HG02759 (cell line): Measurements from ENCODE around the gene GABRG3.
"Not testable (repeated sequence)": the region's sequence is repeated elsewhere in the genome, so short reads cannot be mapped to it uniquely, and the experiment has no call there.

ENCODE experiments used
- ATAC-seq: cut with Tn5 transposase; IDR thresholded peaks from one replicate; pipeline ENCODE4 v1.9.1; 2021; ENCODE audit warnings: mild to moderate bottlenecking, moderate library complexity; ENCODE audit not compliant: unreplicated experiment

GABRG3 gene

DNA sequence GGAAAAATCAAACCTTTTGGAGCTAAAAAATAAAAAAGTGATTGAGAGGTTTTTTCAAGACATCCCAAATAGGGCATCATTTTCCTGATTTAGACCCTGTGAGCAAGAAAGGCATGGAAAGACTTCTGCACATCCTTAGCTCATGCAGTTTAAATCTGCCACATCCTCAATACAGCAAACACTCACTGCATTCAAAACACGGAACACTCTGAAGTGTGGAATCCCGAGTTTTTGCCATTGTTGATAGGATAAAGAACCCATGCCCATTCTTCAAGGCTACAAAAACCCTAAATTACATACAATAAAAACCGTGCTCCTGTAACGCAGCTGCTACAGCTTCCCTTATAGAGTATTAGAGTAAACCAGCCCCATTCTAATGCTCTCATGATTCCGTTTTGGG is 346.8 kb downstream of the GABRG3 start:
- no peak for ATAC-seq

DNA sequence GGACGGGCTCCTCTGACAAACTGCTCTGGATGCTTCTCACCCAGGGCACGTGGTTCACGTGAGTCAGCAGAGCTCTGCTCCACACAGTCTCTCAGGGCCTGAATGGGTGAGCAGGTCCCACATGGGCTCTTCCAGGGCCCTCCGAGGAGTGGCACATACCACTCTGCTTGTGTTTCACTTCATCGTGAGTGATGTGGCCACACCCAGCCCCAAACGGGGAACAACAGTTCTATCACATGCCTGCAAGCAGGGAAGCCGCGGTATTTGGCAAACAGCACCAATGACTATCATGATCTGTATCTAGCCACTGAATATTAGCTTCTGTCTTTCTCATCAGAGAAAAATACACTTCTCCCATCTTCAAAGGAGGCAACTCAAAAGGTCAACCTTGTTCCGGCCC is 352.8 kb downstream of the GABRG3 start:
- no peak for ATAC-seq

DNA sequence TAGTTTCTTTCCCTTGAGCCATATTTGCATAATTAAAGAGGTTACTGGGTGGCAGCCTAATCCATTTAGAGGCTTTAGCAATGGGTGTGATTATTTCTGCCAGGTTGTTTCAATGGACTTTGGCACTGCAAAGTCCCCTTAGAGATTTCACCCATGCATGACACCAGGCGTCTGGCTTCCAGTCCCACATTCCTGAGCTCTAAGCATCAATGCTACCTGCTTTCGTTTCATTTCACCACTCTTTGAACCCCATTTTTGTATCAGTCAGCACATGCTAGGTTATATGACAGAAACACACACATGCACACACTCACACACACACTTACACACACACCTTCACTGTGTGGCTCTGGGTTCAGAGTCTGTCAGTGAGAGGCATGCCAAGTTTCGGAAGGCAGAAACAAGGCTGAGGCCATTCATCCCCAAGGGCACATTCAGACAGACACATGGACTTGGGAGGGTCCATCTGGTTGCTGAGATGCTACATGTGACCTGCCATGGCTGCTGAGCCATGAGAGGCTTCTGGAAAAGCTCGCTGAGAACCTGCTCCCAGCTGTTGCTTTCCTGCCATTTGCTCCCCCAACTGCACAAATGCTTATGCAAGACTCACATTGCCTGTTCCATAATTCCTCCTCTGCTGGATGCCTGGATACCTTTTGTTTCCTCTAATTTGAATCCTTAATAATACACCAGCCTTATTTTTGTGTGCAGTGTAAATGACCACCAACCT is 354.1 kb downstream of the GABRG3 start:
- ATAC-seq, result no peak

DNA sequence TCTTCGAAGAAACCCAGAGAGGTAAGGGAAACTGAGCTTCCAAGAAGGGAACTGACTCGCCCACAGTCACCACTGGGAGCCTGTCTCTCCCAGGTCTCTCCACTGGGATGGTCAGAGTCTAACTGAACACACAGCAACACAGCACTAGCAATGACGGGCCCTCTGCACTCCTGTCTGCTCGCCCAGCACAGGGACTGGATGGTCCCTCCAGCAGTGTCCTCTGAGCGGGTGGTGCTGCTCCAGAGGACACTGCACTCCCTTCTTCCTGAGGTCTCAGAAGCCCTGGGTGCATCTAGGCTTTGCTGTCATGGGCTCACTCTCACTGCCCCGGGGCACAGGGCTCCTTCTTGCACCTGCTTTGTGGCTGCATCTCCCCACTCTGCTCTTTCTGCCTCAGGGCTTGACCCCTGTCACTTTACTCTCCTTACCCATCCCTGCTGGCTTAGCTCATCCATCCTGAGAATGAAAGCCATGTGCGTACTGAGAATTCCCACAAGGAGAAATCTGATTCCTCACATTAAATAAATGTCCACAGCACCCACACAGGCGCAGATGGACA is 356.6 kb downstream of the GABRG3 start:
- no peak for ATAC-seq

DNA sequence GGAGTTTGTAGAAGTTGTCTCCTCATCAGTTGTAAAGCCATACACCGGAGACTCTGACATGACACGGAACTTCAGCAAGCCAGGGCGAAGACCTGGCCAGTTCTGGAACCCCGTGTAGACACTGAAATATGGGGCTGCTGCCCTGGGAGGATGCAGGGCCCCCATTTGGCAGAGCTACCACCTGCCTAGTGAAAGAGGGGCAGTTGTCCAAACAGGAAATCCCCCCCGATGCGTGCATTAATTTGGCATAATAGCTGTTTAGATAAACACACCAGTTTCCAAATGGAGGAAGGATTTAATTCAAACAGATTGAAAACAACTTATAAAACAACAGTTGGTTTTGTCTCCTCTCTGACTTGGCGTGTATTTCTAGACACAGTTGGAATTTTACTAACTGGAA is 357.2 kb downstream of the GABRG3 start:
- no peak for ATAC-seq

DNA sequence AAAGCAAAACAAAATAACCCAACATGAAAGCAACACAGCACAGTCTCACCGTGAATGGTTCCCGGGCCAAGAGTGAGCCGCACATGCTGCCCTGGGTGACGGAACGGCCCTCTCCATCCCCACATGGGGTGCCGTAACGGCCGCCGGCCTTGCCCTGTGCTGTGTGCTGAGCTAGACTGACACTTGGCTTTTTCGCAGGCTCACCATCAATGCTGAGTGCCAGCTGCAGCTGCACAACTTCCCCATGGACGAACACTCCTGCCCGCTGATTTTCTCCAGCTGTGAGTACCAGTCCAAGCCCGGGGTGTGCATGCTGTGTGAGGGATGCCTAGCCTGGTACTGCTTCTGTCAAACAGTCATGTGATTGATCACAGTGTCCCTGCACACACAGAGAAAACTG is 357.6 kb downstream of the GABRG3 start:
- ATAC-seq, result no peak

DNA sequence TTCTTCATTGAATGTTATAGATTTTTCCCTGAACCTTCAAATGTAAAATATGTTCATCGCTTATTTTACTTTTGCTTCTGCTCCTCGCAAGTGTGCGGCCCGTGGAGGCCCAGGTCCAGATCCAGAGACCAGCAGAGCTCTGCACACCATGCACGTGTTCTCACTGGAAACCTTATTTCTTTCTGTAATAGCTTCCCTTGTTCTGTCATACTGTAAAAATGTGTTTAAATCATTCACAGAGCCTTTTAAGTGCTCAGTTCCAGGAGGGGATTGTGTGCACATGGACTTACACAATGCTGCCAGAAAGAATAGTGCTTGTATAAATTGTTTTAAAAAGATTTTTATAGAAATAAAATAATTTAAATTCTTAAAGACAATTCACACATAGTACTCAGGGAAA is 359.3 kb downstream of the GABRG3 start:
- ATAC-seq, result no peak

DNA sequence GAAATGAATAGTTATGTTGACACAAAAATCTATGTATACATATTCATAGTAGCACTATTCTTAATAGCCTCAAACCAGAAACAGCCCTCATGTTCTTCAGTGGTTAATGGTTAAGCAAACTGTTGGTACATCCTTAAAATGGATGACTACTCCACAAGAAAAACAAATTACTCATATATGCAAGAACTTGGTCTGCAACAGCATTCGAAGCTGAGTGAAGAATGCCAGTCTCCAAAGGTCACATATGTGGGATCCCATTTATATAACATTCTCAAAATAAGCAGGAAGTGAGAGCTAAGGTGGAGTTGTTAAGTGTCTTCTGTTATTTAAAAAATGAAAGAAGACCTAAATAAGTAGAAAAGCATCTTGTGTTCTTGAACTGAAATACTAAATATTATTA is 365.7 kb downstream of the GABRG3 start:
- no peak for ATAC-seq

DNA sequence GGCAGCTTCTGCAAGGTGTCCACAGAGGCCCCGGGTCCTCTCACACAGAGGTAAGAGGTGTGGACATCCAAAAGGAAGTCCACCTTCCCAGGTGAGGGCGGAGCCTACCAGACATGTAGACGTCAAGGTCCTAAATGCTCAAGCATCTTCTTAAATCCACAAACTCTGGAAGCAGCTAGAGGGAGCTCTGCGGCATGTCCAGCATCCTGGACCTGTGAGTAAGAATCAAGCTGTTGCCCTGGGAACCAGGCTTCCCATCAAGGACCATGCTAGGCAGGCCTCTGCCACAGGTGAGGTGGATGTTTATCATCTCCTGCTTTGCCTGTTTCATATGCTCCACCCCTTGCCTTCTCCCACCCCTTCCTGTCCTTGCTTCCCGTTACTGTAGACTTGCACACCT is 368.2 kb downstream of the GABRG3 start:
- ATAC-seq, result no peak

DNA sequence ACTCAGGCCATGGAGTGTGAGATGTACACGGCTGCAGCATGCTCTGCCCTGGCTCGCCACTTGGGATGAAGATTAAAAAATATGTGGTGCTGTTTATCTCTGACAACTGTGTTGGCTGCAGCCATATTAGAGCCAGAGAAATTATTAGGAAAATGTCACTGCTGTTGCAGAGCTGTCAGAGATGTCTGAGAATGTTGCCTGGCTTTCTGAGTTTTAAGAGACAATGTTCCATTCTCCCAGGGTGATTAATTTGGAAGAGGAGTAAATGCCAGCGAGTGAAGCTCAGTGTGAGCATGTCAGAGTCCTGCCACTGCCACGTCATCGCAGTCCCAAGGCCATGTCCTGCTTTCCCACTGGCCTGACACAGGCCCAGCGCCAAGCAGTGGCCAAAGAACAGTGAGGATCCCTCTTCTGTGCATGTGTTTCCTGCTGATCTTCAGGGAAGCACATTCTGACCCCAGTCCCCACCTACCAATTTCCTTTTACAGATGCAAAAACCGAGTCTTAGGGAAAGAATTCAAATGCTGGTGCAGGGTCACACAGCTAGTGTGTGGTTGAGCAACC is 370.9 kb downstream of the GABRG3 start:
- ATAC-seq, result no peak

DNA sequence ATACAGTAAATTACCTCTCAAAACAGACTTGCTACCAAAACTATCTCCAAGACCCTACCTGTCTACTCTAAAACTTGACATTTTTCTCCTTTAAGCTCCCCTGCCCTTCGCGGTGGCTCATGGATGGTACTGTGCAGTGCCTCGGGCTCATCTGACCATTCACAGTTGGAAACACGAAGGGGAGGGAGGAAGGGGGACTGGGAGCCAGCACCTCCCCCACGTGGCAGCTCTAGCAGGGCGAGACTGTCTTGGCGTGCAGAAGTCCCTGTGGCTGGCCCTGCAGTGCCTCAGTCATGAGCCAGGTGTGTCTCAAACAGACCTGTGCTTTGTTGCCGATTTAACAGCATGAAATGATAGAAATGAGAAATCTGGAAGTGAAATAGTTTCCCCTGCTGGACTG is 372.0 kb downstream of the GABRG3 start:
- no peak for ATAC-seq

DNA sequence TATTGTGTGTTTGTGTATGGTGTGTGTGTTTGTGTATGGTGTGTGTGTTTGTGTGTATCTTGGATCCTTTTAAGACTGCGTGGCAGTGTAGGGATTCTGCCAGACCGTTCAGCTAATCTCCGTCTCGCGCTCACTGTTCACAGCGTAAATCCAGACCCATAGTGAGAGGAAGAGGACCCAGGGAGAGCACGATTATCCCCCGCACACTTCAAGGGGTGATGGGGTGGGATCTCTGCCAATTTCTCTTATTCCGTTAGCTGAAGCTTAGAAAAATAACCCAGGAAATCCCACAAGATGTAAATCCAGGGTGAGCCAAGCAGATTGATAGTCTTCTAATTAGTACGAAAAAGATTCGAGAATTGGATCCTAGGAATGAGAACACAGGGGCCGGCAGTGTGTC is 381.2 kb downstream of the GABRG3 start:
- no peak for ATAC-seq

DNA sequence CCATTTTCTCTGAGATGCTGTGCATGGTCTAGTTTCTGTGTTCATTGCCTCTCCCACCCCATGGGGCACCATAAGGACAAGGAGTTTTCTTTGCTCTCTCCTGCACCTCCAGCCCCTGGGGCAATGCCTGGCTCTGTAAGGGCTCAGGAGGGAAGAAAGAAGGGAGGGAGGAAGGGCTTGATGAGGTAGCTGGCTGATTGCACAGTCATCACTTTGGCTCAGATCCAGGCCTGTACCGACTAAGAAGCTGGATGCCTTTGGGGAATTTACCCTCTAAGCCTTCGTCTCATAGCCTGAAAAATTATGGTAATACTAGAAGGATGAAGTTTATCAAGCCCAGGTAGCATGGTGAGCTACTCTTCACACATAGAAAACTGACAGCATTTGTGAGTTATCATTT is 382.9 kb downstream of the GABRG3 start:
- no peak for ATAC-seq

DNA sequence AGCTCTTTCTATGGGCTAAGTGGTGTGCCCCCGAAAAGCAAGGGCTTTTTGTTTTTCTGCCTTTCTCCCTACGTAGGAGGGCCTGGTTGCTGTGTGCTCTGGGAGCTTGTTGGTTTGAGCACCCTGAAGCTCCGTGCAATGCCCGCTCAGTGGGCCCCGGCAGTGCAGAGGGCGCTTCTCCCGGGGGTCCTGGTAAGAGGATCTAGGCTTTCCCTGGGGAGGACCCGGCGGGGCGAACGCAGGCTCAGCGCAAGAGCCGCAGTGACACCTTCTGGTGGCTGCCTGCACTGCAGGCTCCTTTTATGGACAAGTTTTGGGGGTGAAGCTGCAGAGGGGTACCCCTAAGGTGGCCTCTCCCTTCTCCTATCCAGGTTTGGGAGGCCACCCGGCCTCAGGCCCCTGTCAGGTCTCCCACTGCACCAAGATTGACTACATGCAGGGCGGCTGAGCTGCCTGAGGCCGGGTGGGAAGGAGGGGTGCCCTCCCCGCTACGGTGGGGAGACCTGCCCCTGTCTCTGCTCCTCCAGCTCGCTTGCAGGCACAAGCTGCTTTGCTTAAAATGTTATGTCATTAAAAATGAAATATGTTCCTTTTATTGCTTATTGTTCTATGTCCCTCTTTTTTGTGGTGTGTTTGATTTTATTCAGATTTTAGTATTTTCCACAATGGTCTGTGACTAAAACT is 387.9 kb downstream of the GABRG3 start:
- no peak for ATAC-seq

DNA sequence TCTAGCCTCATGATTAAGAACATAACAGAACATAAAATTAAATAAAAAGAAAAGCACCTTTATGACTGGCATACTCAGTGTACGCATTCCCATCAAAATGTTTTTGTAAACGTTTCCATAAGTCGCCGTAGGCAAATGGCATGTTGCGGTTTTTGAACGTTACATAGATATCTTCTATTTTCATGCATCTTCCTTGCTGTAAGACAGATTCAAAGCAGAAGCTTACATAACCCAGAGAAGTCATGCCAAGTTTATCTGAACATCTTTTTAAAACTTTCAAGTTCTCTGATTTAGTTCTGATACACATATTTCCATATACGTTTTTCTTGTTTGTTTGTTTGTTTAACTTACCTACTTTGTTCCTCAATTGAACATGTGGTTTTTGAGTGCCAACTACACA is 388.6 kb downstream of the GABRG3 start:
- ATAC-seq, result no peak

DNA sequence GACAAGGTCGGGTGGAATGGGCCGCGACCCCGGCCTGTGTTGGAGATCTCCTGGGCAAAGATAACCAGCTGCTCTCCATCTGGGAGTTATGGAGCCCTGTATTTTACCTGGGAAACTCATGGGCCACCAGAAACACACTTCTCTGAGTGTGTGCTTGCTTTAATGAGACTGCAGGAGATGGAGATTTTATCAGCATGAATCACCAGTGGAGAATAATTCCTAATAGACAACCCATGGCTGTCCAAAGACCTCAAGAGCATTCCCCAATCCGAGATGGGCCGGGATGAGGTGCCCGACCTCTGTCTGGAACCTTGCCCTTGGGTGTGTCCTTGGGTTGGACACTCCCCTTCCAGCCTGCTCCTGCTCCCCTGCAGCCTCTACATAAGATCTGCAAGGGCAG is 389.3 kb downstream of the GABRG3 start:
- no peak for ATAC-seq

DNA sequence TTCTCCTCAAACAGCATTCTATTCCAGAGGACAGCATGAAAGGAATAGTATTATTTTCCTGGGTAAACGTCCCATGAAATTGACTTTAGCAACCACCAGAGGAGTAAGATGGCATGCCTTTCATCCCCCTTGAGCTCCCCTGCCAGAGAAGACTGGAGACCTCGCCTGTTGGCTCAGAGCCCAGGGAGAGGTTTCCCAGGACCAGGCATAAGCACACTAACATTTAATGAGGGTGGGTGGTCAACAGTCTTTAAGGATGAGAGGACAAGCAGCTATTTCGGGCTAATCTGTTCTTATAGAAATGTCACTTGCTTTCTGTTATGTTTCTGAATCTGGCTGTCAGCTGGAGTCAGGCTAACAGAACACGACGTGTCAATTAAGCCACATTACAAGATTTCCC is 390.5 kb downstream of the GABRG3 start:
- no peak for ATAC-seq

DNA sequence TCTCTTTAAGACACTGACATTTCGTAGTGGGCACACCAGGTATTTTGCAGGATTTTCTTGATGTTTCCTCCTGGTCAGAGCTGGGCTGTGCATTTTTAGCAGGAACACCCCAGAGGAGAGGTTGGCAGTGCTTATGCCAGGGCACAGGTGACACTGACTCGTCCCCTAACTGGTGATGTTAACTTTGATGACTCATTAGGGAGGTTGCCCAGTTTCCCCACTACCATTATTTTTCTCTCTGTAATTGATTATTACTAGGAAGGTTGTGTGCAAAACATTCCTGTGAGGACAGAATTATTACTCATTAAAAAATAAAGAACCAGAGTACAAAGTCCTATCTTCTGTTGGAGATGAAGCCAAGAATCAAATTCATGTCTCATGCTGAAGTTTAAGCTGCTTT is 394.5 kb downstream of the GABRG3 start:
- ATAC-seq, result no peak

DNA sequence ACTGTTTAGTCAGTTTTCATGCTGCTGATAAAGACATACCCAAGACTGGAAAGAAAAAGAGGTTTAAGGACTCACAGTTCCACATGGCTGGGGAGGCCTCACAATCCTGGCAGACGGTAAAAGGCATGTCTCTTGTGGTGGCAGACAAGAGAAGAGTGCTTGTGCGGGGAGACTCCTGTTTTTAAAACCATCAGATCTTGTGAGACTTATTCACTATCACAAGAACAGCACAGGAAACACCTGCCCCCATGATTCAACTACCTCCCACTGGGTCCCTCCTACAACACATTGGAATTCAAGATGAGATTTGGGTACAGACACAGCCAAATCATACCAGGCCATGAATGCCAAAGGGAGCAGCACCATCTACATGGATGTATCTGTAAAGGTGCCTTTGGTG is 406.4 kb downstream of the GABRG3 start:
- ATAC-seq, result not testable (repeated sequence)

DNA sequence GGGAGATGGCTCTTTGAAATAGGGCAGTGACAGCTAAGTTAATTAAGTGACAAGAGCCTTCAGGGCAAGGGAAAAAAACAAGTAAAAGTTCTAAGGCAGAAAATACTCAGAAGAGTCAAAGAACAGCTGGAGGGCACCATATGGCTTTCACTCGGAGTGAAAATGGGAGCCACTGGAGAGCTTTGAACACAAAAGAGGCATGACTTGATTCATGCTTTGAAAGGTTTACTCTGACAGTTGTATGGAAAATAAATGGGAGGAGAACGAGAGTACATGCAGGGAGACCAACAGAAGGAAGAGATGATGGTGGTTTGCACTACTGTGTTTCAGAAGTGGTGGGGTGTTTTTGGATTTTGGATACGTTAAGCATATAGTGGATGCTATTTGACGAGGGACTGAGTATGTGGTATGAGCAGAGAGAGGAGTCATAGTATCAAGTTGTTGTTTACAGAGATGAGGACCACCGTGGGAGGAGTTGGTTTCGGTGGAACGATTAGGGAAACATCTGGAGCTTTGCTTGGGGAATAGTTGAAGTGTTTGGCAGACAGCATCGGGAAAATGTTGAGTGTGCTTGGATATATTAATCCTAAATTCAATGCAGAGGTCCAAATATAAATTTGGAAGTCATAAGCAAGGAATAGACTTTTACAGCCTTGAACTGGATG is 411.5 kb downstream of the GABRG3 start:
- ATAC-seq, result no peak

DNA sequence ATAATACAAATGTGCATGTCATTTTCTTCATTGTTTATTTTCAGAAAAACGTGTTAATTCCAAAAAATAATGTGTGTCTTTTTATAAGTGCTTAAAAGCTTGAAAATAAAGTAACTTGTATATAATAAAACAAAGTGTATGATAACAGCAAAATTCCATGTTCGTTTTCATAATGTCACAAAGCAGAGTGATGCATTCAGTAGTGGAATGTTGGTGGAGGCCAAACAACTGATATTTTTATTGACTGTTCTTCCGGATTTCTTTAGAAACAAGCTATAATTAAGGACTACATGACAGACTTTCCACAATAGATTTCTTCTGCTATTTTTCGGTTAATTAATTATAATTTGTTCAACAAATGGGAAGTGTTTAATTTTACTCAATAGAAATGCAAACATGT is 412.7 kb downstream of the GABRG3 start:
- no peak for ATAC-seq

DNA sequence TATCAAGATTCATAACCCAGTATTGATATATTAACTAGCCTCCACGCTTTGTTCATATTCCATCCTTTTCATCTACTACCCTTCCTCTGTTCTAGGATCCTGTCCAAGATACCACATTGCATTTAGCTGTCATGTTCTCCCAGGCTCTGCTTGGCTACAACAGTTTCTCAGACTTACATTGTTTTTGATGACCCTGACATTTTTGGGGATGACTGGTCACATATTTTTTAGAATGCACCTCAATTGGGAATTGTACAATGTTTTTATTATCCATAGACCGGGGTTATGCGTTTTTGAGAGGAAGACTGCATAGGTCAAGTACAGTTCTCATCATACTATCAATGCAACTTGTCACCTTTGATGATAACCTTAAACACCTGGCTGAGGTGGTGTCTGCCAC is 421.2 kb downstream of the GABRG3 start:
- ATAC-seq, result no peak
